H9 (cell line): ENCODE results near the gene DPH5. TPM values are rescaled to one million over a fixed set of nuclear protein-coding genes. Genes with fewer than 3 reads are reported as not detected.
A peak's percentile ranks its signal among the peaks of the same experiment; 100 is the strongest.

ENCODE experiments used
- DNase-seq: peaks from one replicate; pipeline ENCODE4 v3.0.0-alpha.2; 2017
- H2AFZ ChIP-seq: one replicate; pipeline ENCODE4 v1.6.1; 2013; ENCODE audit warnings: mild to moderate bottlenecking, low read length, control low read depth, moderate library complexity
- H2AK5ac ChIP-seq: 2 replicates; pipeline ENCODE4 v1.6.1; 2013; ENCODE audit warnings: low read length, control low read depth, mixed read lengths; ENCODE audit not compliant: insufficient read length
- H2BK120ac ChIP-seq: one replicate; pipeline ENCODE4 v1.6.1; 2013; ENCODE audit warnings: low read depth, mild to moderate bottlenecking, low read length, control low read depth, inconsistent platforms; ENCODE audit not compliant: poor library complexity, severe bottlenecking
- H2BK12ac ChIP-seq: 2 replicates; pipeline ENCODE4 v1.6.1; 2013; ENCODE audit warnings: low read length, control low read depth, mixed read lengths, low read depth; ENCODE audit not compliant: insufficient read length
- H2BK15ac ChIP-seq: 2 replicates; pipeline ENCODE4 v1.6.1; 2013; ENCODE audit warnings: low read depth, low read length, control low read depth
- H2BK20ac ChIP-seq: one replicate; pipeline ENCODE4 v1.6.1; 2013; ENCODE audit warnings: low read depth, mild to moderate bottlenecking, low read length, control low read depth, inconsistent platforms; ENCODE audit not compliant: poor library complexity, severe bottlenecking
- H2BK5ac ChIP-seq: 2 replicates; pipeline ENCODE4 v1.6.1; 2013; ENCODE audit warnings: low read length, control low read depth, mixed read lengths; ENCODE audit not compliant: insufficient read length
- H3K14ac ChIP-seq: 2 replicates; pipeline ENCODE4 v1.6.1; 2013; ENCODE audit warnings: low read length, control low read depth; ENCODE audit not compliant: insufficient read depth
- H3K18ac ChIP-seq: 2 replicates; pipeline ENCODE4 v1.6.1; 2013; ENCODE audit warnings: low read depth, mild to moderate bottlenecking, mixed read lengths, low read length, control low read depth; ENCODE audit not compliant: insufficient read length
- H3K23ac ChIP-seq: 2 replicates; pipeline ENCODE4 v1.6.1; 2013; ENCODE audit warnings: low read length, control low read depth, mixed read lengths, low read depth; ENCODE audit not compliant: insufficient read length
- H3K23me2 ChIP-seq: 2 replicates; pipeline ENCODE4 v1.6.1; 2013; ENCODE audit warnings: low read depth, mild to moderate bottlenecking, mixed read lengths, low read length, control low read depth; ENCODE audit not compliant: insufficient read length, poor library complexity, severe bottlenecking
- H3K27ac ChIP-seq: 2 replicates; pipeline ENCODE4 v1.5.1; 2013; ENCODE audit warnings: low read length, control low read depth, mixed read lengths, low read depth; ENCODE audit not compliant: insufficient read length
- H3K27me3 ChIP-seq: 2 replicates; pipeline ENCODE4 v1.6.1; 2013; ENCODE audit warnings: low read length, control low read depth, inconsistent platforms; ENCODE audit not compliant: insufficient read depth
- H3K4ac ChIP-seq: 2 replicates; pipeline ENCODE4 v1.6.1; 2013; ENCODE audit warnings: low read depth, mild to moderate bottlenecking, control low read depth, inconsistent platforms, low read length, moderate library complexity
- H3K4me1 ChIP-seq: 2 replicates; pipeline ENCODE4 v1.6.1; 2013; ENCODE audit warnings: low read length, control low read depth, inconsistent platforms; ENCODE audit not compliant: insufficient read depth
- H3K4me2 ChIP-seq: 2 replicates; pipeline ENCODE4 v1.6.1; 2013; ENCODE audit warnings: low read length, control low read depth, mixed read lengths; ENCODE audit not compliant: insufficient read length, insufficient read depth
- H3K56ac ChIP-seq: 2 replicates; pipeline ENCODE4 v1.6.1; 2013; ENCODE audit warnings: low read depth, mild to moderate bottlenecking, mixed read lengths, low read length, control low read depth; ENCODE audit not compliant: insufficient read length
- H3K79me1 ChIP-seq: 2 replicates; pipeline ENCODE4 v1.6.1; 2013; ENCODE audit warnings: low read depth, mild to moderate bottlenecking, moderate library complexity, low read length, control low read depth, inconsistent platforms; ENCODE audit not compliant: insufficient read depth, poor library complexity, severe bottlenecking
- H3K79me2 ChIP-seq: 2 replicates; pipeline ENCODE4 v1.6.1; 2013; ENCODE audit warnings: low read length, control low read depth, inconsistent platforms; ENCODE audit not compliant: insufficient read depth
- H3K9ac ChIP-seq: 2 replicates; pipeline ENCODE4 v1.6.1; 2013; ENCODE audit warnings: low read length, control low read depth, mixed read lengths; ENCODE audit not compliant: insufficient read length; ENCODE audit errors: extremely low read depth
- H3K9me3 ChIP-seq: one replicate; pipeline ENCODE4 v1.6.1; 2013; ENCODE audit warnings: low read depth, low read length, inconsistent platforms; ENCODE audit not compliant: control insufficient read depth
- H3T11ph ChIP-seq: one replicate; pipeline ENCODE4 v1.6.1; 2013; ENCODE audit warnings: mild to moderate bottlenecking, low read length, control low read depth, inconsistent platforms
- H4K20me1 ChIP-seq: one replicate; pipeline ENCODE4 v1.6.1; 2013; ENCODE audit not compliant: control insufficient read depth, insufficient read length, insufficient read depth
- H4K5ac ChIP-seq: 2 replicates; pipeline ENCODE4 v1.6.1; 2013; ENCODE audit warnings: low read depth, mild to moderate bottlenecking, mixed read lengths, low read length, control low read depth; ENCODE audit not compliant: insufficient read length
- H4K8ac ChIP-seq: replicated peaks from 2 replicates; pipeline ENCODE4 v1.6.1; 2013; ENCODE audit warnings: low read length, control low read depth, mixed read lengths, low read depth; ENCODE audit not compliant: insufficient read length
- H4K91ac ChIP-seq: 2 replicates; pipeline ENCODE4 v1.6.1; 2013; ENCODE audit warnings: low read depth, mild to moderate bottlenecking, moderate library complexity, mixed read lengths, low read length, control low read depth; ENCODE audit not compliant: insufficient read length
- H3K27ac Mint-ChIP-seq, 3 experiments: 2 replicates in 2 of 3; 3 replicates in 1 of 3; pipeline ENCODE4 v1.8.0; 2020 to 2021; ENCODE audit warnings: mixed read lengths in 3 of 3, mild to moderate bottlenecking in 1 of 3, moderate library complexity in 1 of 3
- H3K27me3 Mint-ChIP-seq: 2 replicates; pipeline ENCODE4 v1.8.0; 2021; ENCODE audit warnings: low read depth, mild to moderate bottlenecking, moderate library complexity, mixed read lengths
- H3K36me3 Mint-ChIP-seq, 3 experiments: 2 replicates in 2 of 3; 3 replicates in 1 of 3; pipeline ENCODE4 v1.8.0; 2020 to 2021; ENCODE audit warnings: low read depth in 3 of 3, mixed read lengths in 3 of 3; ENCODE audit not compliant: insufficient read depth in 1 of 3
- H3K4me1 Mint-ChIP-seq, 2 experiments: 2 replicates each; pipeline ENCODE4 v1.8.0; 2020; ENCODE audit warnings: mixed read lengths in 2 of 2
- H3K4me3 Mint-ChIP-seq, 2 experiments: 2 replicates in 1 of 2; 3 replicates in 1 of 2; pipeline ENCODE4 v1.8.0; 2020 to 2021; ENCODE audit warnings: mild to moderate bottlenecking in 2 of 2, mixed read lengths in 2 of 2, moderate library complexity in 1 of 2
- H3K9me3 Mint-ChIP-seq, 2 experiments: 2 replicates in 1 of 2; 3 replicates in 1 of 2; pipeline ENCODE4 v1.8.0; 2020; ENCODE audit warnings: mild to moderate bottlenecking in 2 of 2, mixed read lengths in 2 of 2, moderate library complexity in 1 of 2
- WGBS: extraction: QIAGEN DNeasy Blood & Tissue Kit; methylation state at CpG from one replicate; pipeline ENCODE4 v1.1.7; 2013; ENCODE audit warnings: missing lambda C conversion rate, low lambda C conversion rate, mixed read lengths; ENCODE audit not compliant: insufficient read length; ENCODE audit errors: extremely low coverage; 5-methylcytosine and 5-hydroxymethylcytosine counted together
- total RNA-seq: library from RNA; stranded (reverse); gene quantifications from 2 replicates; pipeline ENCODE4 v1.2.1, GENCODE V29; 2021
- TF ChIP-seq, protein P1 (sequence below): fragments of 200-600 bp; sonication (generic); conservative IDR thresholded peaks from 3 replicates; pipeline ENCODE4 v1.8.0; 2021; ENCODE audit warnings: antibody characterized with exemption, mild to moderate bottlenecking

DPH5 gene
- total RNA-seq, 1 experiment from 2014 or later = 49.4 TPM

DNA sequence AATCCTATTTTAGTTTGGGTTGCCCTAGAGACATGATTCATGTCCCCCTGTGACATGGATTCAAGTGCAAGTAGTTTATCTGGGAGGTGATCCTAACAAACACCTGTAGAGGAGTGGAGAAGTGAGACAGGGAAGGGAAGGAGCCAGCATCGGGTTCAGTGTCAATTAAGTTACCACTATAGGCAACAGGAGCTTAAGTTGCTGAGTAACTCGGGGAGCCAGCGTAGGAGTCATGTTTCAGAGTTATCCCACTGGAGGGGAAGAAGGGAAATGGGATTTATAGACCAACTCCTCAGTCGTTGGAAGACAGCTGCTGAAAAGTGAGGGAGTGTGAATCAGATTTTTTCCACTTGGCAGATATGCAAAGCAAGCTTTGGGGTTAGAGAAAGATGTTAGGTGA lies 74.8 kb downstream of the DPH5 start:
- Histone ChIP-seq H2BK15ac (no peak overlapping the region), H3K23ac (no peak overlapping the region), H2AK5ac (no peak overlapping the region), H3K79me2 (no peaks in the 10 kb centered on the region), H4K5ac (no peak overlapping the region), H3K4me2 (no peak overlapping the region), H3K14ac (no peak overlapping the region), H2AFZ (no peak overlapping the region), H3K4ac (no peak overlapping the region), H3K79me1 (no peaks in the 10 kb centered on the region), H3K9ac (no peak overlapping the region), H3K18ac (no peak overlapping the region), H3K23me2 (no peaks in the 10 kb centered on the region), H4K8ac (no peak overlapping the region), H3K9me3 (no peaks in the 10 kb centered on the region), H3T11ph (no peak overlapping the region), H2BK120ac (no peak overlapping the region), H3K27ac (no peak overlapping the region), H2BK12ac (no peak overlapping the region), H4K20me1 (no peaks in the 10 kb centered on the region), H2BK5ac (no peak overlapping the region), H3K56ac (no peak overlapping the region), H2BK20ac (no peak overlapping the region), H3K4me1 (peaks cover 13% of the 10 kb centered on the region; the same call in 1 of the 2 replicates), H3K27me3 (no peaks in the 10 kb centered on the region), H4K91ac (no peak overlapping the region)
- Mint-ChIP-seq H3K9me3 (peaks cover 19 to 26% of the 10 kb centered on the region in 2 experiments), H3K4me3 (no peak overlapping the region), H3K36me3 (peaks cover 37 to 46% (median 45%) of the 10 kb centered on the region in 3 experiments), H3K27me3 (no peaks in the 10 kb centered on the region), H3K27ac (peak overlapping the region; percentile 66 to 95 (median 94)), H3K4me1 (peaks cover 53 to 57% of the 10 kb centered on the region in 2 experiments)
- no CpG with 5 or more reads among the region's 4 CpGs for WGBS
- peak; percentile 32 for DNase-seq
- TF ChIP-seq, protein P1, sequence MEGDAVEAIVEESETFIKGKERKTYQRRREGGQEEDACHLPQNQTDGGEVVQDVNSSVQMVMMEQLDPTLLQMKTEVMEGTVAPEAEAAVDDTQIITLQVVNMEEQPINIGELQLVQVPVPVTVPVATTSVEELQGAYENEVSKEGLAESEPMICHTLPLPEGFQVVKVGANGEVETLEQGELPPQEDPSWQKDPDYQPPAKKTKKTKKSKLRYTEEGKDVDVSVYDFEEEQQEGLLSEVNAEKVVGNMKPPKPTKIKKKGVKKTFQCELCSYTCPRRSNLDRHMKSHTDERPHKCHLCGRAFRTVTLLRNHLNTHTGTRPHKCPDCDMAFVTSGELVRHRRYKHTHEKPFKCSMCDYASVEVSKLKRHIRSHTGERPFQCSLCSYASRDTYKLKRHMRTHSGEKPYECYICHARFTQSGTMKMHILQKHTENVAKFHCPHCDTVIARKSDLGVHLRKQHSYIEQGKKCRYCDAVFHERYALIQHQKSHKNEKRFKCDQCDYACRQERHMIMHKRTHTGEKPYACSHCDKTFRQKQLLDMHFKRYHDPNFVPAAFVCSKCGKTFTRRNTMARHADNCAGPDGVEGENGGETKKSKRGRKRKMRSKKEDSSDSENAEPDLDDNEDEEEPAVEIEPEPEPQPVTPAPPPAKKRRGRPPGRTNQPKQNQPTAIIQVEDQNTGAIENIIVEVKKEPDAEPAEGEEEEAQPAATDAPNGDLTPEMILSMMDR = no peak
